ENCODE measurements around the gene IFT25. TPM values are rescaled to one million over a fixed set of nuclear protein-coding genes. Genes with fewer than 3 reads are reported as not detected.
"Not testable (repeated sequence)": the region's sequence is repeated elsewhere in the genome, so short reads cannot be mapped to it uniquely, and the experiment has no call there.

IFT25 gene
- total RNA-seq, 1 donor from 2014 or later = 9.7 TPM

DNA sequence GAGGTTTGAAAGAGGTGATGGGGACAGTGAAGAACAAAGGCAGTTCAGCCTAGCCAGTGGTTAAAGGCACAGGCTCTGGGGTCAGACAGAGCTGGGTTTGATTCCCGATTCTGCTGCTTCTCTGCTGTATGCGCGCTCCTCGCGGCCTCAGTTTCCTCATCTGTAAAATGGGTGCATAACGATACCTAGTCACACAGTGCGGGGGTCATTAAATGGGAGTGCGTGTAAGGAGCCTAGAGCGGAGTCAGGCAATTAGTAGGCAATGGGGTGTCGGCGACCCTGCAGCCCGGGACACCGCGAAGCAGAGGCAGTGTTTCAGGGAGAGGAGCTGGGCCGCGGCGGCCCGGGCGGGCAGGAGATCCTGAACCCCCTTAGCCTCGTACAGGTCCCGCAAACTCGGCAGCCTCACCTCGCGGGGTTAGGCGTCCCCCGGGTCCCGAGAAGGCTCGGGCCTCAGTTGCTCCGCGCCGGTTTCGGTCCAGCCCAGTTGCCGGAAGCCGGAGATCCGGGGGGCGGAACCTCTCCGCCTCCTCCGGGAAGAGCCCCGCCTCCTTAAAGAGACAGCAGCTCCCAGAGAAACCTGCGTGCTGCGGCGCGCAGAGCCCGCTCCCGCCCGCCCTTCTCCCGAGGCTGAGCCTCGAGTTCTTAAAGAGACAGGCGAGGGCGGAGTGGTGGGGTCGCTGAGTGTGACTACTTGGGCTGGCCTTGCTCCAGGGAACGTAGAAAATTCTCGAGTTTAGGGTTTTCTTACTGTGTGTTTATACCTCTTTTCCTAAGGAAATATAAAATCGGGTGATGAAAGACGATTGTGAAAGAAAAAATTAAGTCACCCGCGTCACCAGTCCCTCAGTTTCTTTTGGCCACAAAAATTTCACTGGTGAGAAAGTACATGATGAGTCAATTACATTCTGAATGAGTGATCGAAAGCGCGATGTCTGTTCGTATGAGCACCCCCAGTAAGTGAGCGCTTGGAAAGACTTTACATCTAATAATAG is 55.9 kb downstream of the IFT25 start, which contains the start of gene YIPF1:
TSS of gene YIPF1 (minus strand) at position 494 of the 995 bp plus-strand sequence. CDS start 860 bp downstream, outside the sequence.
- Histone ChIP-seq H3K4me3 (ENCODE audit: low read depth, low read length) (peak within 1 kb of the TSS; percentile 85), H3K36me3 (ENCODE audit: control insufficient read depth, insufficient read depth, low read length) (peaks cover 7% of the 10 kb centered on the region), H3K27me3 (ENCODE audit: control insufficient read depth, insufficient read depth, low read length) (no peaks in the 10 kb centered on the region)
- DNase-seq (ENCODE audit: low read depth) = peak; percentile 85
- TF ChIP-seq, protein P1, sequence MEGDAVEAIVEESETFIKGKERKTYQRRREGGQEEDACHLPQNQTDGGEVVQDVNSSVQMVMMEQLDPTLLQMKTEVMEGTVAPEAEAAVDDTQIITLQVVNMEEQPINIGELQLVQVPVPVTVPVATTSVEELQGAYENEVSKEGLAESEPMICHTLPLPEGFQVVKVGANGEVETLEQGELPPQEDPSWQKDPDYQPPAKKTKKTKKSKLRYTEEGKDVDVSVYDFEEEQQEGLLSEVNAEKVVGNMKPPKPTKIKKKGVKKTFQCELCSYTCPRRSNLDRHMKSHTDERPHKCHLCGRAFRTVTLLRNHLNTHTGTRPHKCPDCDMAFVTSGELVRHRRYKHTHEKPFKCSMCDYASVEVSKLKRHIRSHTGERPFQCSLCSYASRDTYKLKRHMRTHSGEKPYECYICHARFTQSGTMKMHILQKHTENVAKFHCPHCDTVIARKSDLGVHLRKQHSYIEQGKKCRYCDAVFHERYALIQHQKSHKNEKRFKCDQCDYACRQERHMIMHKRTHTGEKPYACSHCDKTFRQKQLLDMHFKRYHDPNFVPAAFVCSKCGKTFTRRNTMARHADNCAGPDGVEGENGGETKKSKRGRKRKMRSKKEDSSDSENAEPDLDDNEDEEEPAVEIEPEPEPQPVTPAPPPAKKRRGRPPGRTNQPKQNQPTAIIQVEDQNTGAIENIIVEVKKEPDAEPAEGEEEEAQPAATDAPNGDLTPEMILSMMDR (IDR thresholded peaks at IDR 0.05; ENCODE audit: insufficient read depth, low read length, severe bottlenecking) = no peak
- FAIRE-seq = no peak

DNA sequence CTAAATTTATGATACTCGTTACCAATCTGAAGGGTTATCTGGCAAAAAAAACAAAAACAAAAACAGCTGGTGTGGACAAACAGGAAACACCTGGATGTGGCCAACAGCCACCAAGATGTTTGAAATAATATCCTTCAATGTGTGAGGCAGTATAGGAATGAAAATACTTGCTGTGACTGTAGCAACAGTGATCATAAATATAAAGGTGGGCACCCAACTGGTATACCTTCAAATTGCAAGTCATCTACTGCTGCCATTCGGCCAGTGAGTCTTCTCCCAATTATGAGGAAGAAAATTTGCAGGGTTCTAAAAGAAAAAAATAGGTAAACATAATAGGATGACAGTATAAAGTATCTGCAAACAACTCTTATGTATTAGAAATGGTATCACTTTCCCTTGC is 56.8 kb downstream of the IFT25 start:
- DNase-seq (ENCODE audit: low read depth) (no peak), FAIRE-seq (no peak)
- TF ChIP-seq, protein P1 (IDR thresholded peaks at IDR 0.05; ENCODE audit: insufficient read depth, low read length, severe bottlenecking) = no peak
- Histone ChIP-seq H3K4me3 (ENCODE audit: low read depth, low read length) (no peak overlapping the region), H3K36me3 (ENCODE audit: control insufficient read depth, insufficient read depth, low read length) (peaks cover 7% of the 10 kb centered on the region), H3K27me3 (ENCODE audit: control insufficient read depth, insufficient read depth, low read length) (no peaks in the 10 kb centered on the region)

DNA sequence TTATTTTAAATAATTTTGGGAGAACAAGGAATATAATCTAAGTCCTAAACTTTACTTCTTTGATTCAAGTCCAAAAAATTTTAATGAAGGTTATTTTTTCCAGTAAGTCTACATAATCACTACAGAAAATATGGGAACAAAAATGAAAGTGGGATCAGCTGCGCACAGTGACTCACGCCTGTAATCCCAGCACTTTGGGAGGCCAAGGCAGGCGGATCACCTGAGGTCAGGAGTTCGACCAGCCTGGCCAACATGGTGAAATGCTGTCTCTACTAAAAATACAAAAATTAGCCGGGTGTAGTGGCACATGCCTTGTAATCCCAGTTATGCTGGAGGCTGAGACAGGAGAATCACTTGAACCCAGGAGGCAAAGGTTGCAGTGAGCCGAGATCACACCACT is 61.9 kb downstream of the IFT25 start:
- not testable (repeated sequence) for H3K36me3 ChIP-seq (ENCODE audit: control insufficient read depth, insufficient read depth, low read length); FAIRE-seq

GRCh38 chr1:53881853-53882252 is 63.6 kb downstream of the IFT25 start:
- DNase-seq (ENCODE audit: low read depth); H3K27me3 ChIP-seq (ENCODE audit: control insufficient read depth, insufficient read depth, low read length); H3K4me3 ChIP-seq (ENCODE audit: low read depth, low read length); H3K36me3 ChIP-seq (ENCODE audit: control insufficient read depth, insufficient read depth, low read length); FAIRE-seq: not testable (repeated sequence)

More for the DNA sequence above, 61.9 kb downstream of the IFT25 start:
- H3K4me3 ChIP-seq (ENCODE audit: low read depth, low read length); DNase-seq (ENCODE audit: low read depth); H3K27me3 ChIP-seq (ENCODE audit: control insufficient read depth, insufficient read depth, low read length): not testable (repeated sequence)

DNA sequence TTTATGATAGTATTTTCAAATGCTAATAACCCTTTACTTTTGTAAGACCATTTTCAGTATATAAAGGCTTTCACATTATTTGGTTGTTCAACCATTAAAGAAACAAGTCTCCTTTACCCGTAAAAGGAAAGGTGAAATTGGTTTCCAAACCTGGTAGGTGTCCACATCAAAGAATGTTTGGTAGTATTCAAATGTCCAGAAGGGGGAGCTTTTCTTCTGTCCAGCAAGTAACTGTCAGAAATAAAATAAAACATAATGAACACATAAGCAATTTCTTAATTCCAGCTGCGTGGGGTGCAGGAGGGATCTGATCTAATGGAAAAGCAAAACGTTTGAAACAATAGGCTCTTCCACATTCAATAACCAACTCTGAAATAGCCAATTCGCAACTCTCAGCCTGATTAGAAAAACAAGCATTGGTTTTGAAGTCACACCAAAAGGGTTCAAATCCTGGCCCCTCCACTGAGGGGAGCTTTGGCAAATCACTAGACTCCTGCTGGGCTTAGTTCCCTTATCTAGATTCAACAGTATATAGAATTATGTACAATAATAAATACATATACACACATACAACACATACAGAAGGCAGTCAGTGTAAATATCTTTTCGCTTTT is 66.9 kb downstream of the IFT25 start:
- H3K36me3 ChIP-seq (ENCODE audit: control insufficient read depth, insufficient read depth, low read length) = peaks cover 3% of the 10 kb centered on the region
- no peaks in the 10 kb centered on the region for H3K27me3 ChIP-seq (ENCODE audit: control insufficient read depth, insufficient read depth, low read length)
- DNase-seq (ENCODE audit: low read depth) (peak; percentile 72), FAIRE-seq (no peak)
- TF ChIP-seq, protein P1 (IDR thresholded peaks at IDR 0.05; ENCODE audit: insufficient read depth, low read length, severe bottlenecking) = peak; percentile 49
- H3K4me3 ChIP-seq (ENCODE audit: low read depth, low read length) = no peak overlapping the region

DNA sequence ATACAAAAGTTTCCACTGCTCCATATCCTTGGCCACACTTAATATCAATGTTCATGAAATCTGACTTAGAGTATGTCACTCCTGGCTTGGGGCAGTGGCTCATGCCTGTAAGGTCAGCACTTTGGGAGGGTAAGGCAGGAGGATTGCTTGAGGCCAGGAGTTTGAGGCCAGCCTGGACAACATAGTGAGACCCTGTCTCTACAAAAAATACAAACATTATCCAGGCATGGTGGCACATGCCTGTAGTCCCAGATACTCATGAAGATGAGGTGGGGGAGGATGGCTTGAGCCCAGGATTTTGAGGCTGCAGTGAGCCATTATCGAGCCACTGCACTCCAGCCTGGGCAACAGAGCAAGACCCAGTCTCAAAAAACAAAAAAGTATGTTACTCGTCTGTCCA is 70.3 kb downstream of the IFT25 start:
- FAIRE-seq; H3K27me3 ChIP-seq (ENCODE audit: control insufficient read depth, insufficient read depth, low read length): not testable (repeated sequence)

GRCh38 chr1:53871773-53872484 is 73.6 kb downstream of the IFT25 start:
- FAIRE-seq (no peak), DNase-seq (ENCODE audit: low read depth) (no peak)
- no peak overlapping the region for H3K4me3 ChIP-seq (ENCODE audit: low read depth, low read length)
- H3K27me3 ChIP-seq (ENCODE audit: control insufficient read depth, insufficient read depth, low read length) = no peaks in the 10 kb centered on the region
- peaks cover 1% of the 10 kb centered on the region for H3K36me3 ChIP-seq (ENCODE audit: control insufficient read depth, insufficient read depth, low read length)
- TF ChIP-seq, protein P1 (IDR thresholded peaks at IDR 0.05; ENCODE audit: insufficient read depth, low read length, severe bottlenecking) = no peak

More for the DNA sequence above, 70.3 kb downstream of the IFT25 start:
- H3K4me3 ChIP-seq (ENCODE audit: low read depth, low read length); H3K36me3 ChIP-seq (ENCODE audit: control insufficient read depth, insufficient read depth, low read length); DNase-seq (ENCODE audit: low read depth): not testable (repeated sequence)

Measured in bronchial epithelial cell (primary cell).